B cell (primary cell): ENCODE measurements around the gene ATRIP.

Source experiments
- CTCF ChIP-seq: fragments of 200-600 bp; IDR thresholded peaks from one replicate; pipeline ENCODE4 v1.8.0; 2022; ENCODE audit warnings: antibody characterized with exemption, mild to moderate bottlenecking
- EZH2 ChIP-seq: IDR thresholded peaks from 2 replicates; pipeline ENCODE4 v1.6.1; 2012; ENCODE audit warnings: borderline replicate concordance, low read depth, mild to moderate bottlenecking, moderate library complexity, low read length; ENCODE audit not compliant: insufficient read depth, poor library complexity, severe bottlenecking

GRCh38 chr3:48422272-48422671 lies 24.3 kb upstream of the ATRIP start:
- TF ChIP-seq CTCF (no peak), EZH2 (no peak)
